GM12878 (cell line): ENCODE measurements around the gene TRPC6.

Experiments
- ESRRA ChIP-seq: IDR thresholded peaks from 2 replicates; pipeline ENCODE4 v1.6.1; 2012; ENCODE audit warnings: mild to moderate bottlenecking, low read length, improper control_type of control experiment
- EZH2 ChIP-seq: IDR thresholded peaks from 2 replicates; pipeline ENCODE4 v1.6.1; 2012; ENCODE audit warnings: low read depth, mild to moderate bottlenecking, control low read depth, inconsistent platforms, low read length, borderline replicate concordance; ENCODE audit not compliant: control insufficient read depth
- JUND ChIP-seq: IDR thresholded peaks from 2 replicates; pipeline ENCODE4 v1.6.1; 2012; ENCODE audit warnings: low read depth, mild to moderate bottlenecking, low read length, improper control_type of control experiment, moderate library complexity
- KAT2A ChIP-seq: conservative IDR thresholded peaks from 2 replicates; pipeline ENCODE4 v1.6.1; 2011; ENCODE audit warnings: low read depth, low read length; ENCODE audit not compliant: control insufficient read depth
- RFX5 ChIP-seq: IDR thresholded peaks from 2 replicates; pipeline ENCODE4 v1.6.1; 2011; ENCODE audit warnings: low read depth, low read length, improper control_type of control experiment
- TCF12 ChIP-seq: IDR thresholded peaks from 2 replicates; pipeline ENCODE4 v1.6.1; 2011; ENCODE audit warnings: low read depth, mild to moderate bottlenecking, low read length
- TF ChIP-seq, protein P1 (sequence below), 3 experiments: IDR thresholded peaks in 2 of 3; conservative IDR thresholded peaks in 1 of 3; 2 replicates each; pipeline ENCODE4 v1.5.1; 2011; ENCODE audit warnings: low read depth in 3 of 3, low read length in 3 of 3, mild to moderate bottlenecking in 3 of 3, control low read depth in 2 of 3, moderate library complexity in 2 of 3, inconsistent platforms in 1 of 3, mixed read lengths in 1 of 3; ENCODE audit not compliant: control insufficient read depth in 2 of 3, insufficient read depth in 1 of 3; ENCODE audit errors: extremely low read depth in 1 of 3

DNA sequence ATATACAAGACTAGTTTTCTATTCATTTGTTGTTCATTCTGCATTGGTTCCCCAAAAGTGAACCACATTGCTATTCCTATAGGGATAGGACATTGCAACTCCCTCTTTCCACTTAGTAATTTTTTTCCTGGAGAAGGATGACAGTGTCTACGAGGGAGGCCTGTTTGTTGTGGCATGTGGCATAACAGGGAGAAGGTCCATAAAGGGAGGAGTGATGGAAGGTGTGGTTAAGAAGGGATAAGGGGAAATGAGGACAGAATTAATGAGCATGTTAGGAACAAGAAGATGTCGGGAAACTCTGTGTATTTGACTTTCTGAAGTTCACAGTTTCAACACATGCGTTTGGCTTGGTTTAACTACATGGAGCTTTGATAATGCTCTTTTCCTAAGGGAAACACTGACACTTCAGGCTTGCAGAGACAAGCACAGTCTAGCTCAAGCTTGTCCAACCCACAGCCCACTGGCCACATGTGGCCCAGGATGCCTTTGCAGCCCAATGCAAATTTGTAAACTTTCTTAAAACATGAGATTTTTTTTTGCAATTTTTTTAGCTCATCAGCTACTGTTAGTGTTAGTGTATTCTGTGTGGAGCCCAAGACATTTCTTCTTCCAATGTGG, 149.7 kb downstream of the TRPC6 start:
- TF ChIP-seq EZH2 (no peak), JUND (no peak), RFX5 (no peak), KAT2A (no peak), ESRRA (no peak), TCF12 (no peak)
- TF ChIP-seq, protein P1, sequence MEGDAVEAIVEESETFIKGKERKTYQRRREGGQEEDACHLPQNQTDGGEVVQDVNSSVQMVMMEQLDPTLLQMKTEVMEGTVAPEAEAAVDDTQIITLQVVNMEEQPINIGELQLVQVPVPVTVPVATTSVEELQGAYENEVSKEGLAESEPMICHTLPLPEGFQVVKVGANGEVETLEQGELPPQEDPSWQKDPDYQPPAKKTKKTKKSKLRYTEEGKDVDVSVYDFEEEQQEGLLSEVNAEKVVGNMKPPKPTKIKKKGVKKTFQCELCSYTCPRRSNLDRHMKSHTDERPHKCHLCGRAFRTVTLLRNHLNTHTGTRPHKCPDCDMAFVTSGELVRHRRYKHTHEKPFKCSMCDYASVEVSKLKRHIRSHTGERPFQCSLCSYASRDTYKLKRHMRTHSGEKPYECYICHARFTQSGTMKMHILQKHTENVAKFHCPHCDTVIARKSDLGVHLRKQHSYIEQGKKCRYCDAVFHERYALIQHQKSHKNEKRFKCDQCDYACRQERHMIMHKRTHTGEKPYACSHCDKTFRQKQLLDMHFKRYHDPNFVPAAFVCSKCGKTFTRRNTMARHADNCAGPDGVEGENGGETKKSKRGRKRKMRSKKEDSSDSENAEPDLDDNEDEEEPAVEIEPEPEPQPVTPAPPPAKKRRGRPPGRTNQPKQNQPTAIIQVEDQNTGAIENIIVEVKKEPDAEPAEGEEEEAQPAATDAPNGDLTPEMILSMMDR (IDR thresholded peaks at IDR 0.05 in 2 of 3, conservative IDR thresholded peaks at IDR 0.05 in 1 of 3; ENCODE audit: control insufficient read depth in 2 of 3, extremely low read depth in 1 of 3, insufficient read depth in 1 of 3, low read depth in 3 of 3, low read length in 3 of 3) = no peak
